ENCODE measurements around the gene ZNRF2.

ZNRF2 gene

GRCh38 chr7:30323006-30323355 is 38.6 kb downstream of the ZNRF2 start:
- DNase-seq, result no peak

GRCh38 chr7:30327813-30328212 is 43.4 kb downstream of the ZNRF2 start:
- no peak for DNase-seq

- DNase-seq, result no peak
These were observed 44.0 kb downstream of the ZNRF2 start for GRCh38 chr7:30328381-30328780.

GRCh38 chr7:30329716-30330115 is 45.3 kb downstream of the ZNRF2 start:
- DNase-seq, result no peak

GRCh38 chr7:30330134-30331111 is 46.0 kb downstream of the ZNRF2 start:
- no peak for DNase-seq

GRCh38 chr7:30331338-30331737 is 46.9 kb downstream of the ZNRF2 start:
- no peak for DNase-seq

- DNase-seq, result no peak
These were observed 48.2 kb downstream of the ZNRF2 start for GRCh38 chr7:30332549-30332948.

- DNase-seq, result no peak
These were observed 51.5 kb downstream of the ZNRF2 start for GRCh38 chr7:30335763-30336487.

GRCh38 chr7:30344513-30344912 is 60.1 kb downstream of the ZNRF2 start:
- no peak for DNase-seq

- DNase-seq, result no peak
These were observed 63.1 kb downstream of the ZNRF2 start for GRCh38 chr7:30347226-30348082.

- no peak for DNase-seq
These were observed 63.7 kb downstream of the ZNRF2 start for GRCh38 chr7:30348083-30348560.

- DNase-seq, result no peak
These were observed 64.8 kb downstream of the ZNRF2 start for GRCh38 chr7:30349170-30349569.

GRCh38 chr7:30349816-30350215 is 65.4 kb downstream of the ZNRF2 start:
- DNase-seq, result no peak

- DNase-seq, result no peak
These were observed 66.9 kb downstream of the ZNRF2 start for GRCh38 chr7:30351286-30351685.

GRCh38 chr7:30351724-30352123 is 67.3 kb downstream of the ZNRF2 start:
- DNase-seq, result no peak

- no peak for DNase-seq
These were observed 67.8 kb downstream of the ZNRF2 start for GRCh38 chr7:30352169-30352568.

- no peak for DNase-seq
These were observed 69.1 kb downstream of the ZNRF2 start for GRCh38 chr7:30353532-30353931.

GRCh38 chr7:30353932-30354607 is 69.7 kb downstream of the ZNRF2 start:
- DNase-seq, result no peak

GRCh38 chr7:30354791-30355190 is 70.4 kb downstream of the ZNRF2 start:
- DNase-seq, result no peak

GRCh38 chr7:30359957-30360356 is 75.6 kb downstream of the ZNRF2 start:
- no peak for DNase-seq

GRCh38 chr7:30363778-30364563 is 79.6 kb downstream of the ZNRF2 start:
- no peak for DNase-seq

GRCh38 chr7:30364773-30365172 is 80.4 kb downstream of the ZNRF2 start:
- DNase-seq, result no peak

Data from retina (tissue), 1 donor.